Neural cell (in vitro differentiated cells): Measurements from ENCODE around the gene THAP4. TPM values are rescaled to one million over a fixed set of nuclear protein-coding genes. Genes with fewer than 3 reads are reported as not detected.

Source experiments
- H2AFZ ChIP-seq: fragments of 200-600, 300-800 bp; sonication (generic), shearing (Covaris generic); 2 replicates; pipeline ENCODE4 v1.6.0; 2014; ENCODE audit warnings: low read depth, mild to moderate bottlenecking, antibody characterized with exemption, low read length, moderate library complexity
- H3F3A ChIP-seq: fragments of 200-600 bp; shearing (Covaris generic); 2 replicates; pipeline ENCODE4 v1.6.1; 2016; ENCODE audit warnings: mild to moderate bottlenecking, moderate library complexity, mixed read lengths, antibody characterized with exemption, low read length; ENCODE audit not compliant: insufficient read depth, poor library complexity, severe bottlenecking
- H3K27ac ChIP-seq: fragments of 200-600, 300-800 bp; sonication (generic), shearing (Covaris generic); 2 replicates; pipeline ENCODE4 v1.5.1; 2014; ENCODE audit warnings: mild to moderate bottlenecking, low read length, moderate library complexity
- H3K27me3 ChIP-seq: fragments of 300-800, 200-600 bp; sonication (generic), shearing (Covaris generic); 2 replicates; pipeline ENCODE4 v1.6.0; 2014; ENCODE audit warnings: mild to moderate bottlenecking, low read depth, low read length, moderate library complexity; ENCODE audit not compliant: insufficient read depth
- H3K36me3 ChIP-seq: fragments of 300-800, 200-600 bp; sonication (generic), shearing (Covaris generic); 2 replicates; pipeline ENCODE4 v1.5.1; 2014; ENCODE audit warnings: mild to moderate bottlenecking, antibody characterized with exemption, low read length, moderate library complexity; ENCODE audit not compliant: insufficient read depth
- H3K4me2 ChIP-seq: fragments of 300-800, 200-600 bp; sonication (generic), shearing (Covaris generic); 2 replicates; pipeline ENCODE4 v1.6.0; 2014; ENCODE audit warnings: mild to moderate bottlenecking, low read length
- H3K4me3 ChIP-seq: fragments of 300-800, 200-600 bp; sonication (generic), shearing (Covaris generic); 2 replicates; pipeline ENCODE4 v1.5.1; 2014; ENCODE audit warnings: mild to moderate bottlenecking, low read length, moderate library complexity
- H3K79me2 ChIP-seq: fragments of 200-600 bp; shearing (Covaris generic); replicated peaks from 2 replicates; pipeline ENCODE4 v1.6.0; 2014; ENCODE audit warnings: mild to moderate bottlenecking, low read length, moderate library complexity; ENCODE audit not compliant: insufficient read depth
- H3K9ac ChIP-seq: fragments of 300-800, 200-600 bp; sonication (generic), shearing (Covaris generic); 2 replicates; pipeline ENCODE4 v1.6.1; 2016; ENCODE audit warnings: mild to moderate bottlenecking, low read length, mixed read lengths
- H3K9me2 ChIP-seq: fragments of 200-600 bp; shearing (Covaris generic); 2 replicates; pipeline ENCODE4 v1.6.1; 2016; ENCODE audit warnings: mild to moderate bottlenecking, low read length, mixed read lengths; ENCODE audit not compliant: insufficient read depth
- H3K9me3 ChIP-seq: fragments of 200-600, 300-800 bp; sonication (generic), shearing (Covaris generic); 2 replicates; pipeline ENCODE4 v1.6.1; 2016; ENCODE audit warnings: mild to moderate bottlenecking, mixed run types, low read length, moderate library complexity, mixed read lengths
- H4K20me1 ChIP-seq: fragments of 200-600 bp; shearing (Covaris generic); 2 replicates; pipeline ENCODE4 v1.6.1; 2016; ENCODE audit warnings: mild to moderate bottlenecking, mixed run types; ENCODE audit not compliant: insufficient read depth
- CTCF ChIP-seq: fragments of 450-650 bp; IDR thresholded peaks from 2 replicates; pipeline ENCODE4 v1.5.1; 2014; ENCODE audit warnings: antibody characterized with exemption, mild to moderate bottlenecking, moderate library complexity; ENCODE audit not compliant: poor library complexity, severe bottlenecking
- EP300 ChIP-seq: fragments of 450-650 bp; conservative IDR thresholded peaks from 2 replicates; pipeline ENCODE4 v1.6.1; 2014; ENCODE audit warnings: antibody characterized with exemption, mild to moderate bottlenecking, moderate library complexity; ENCODE audit not compliant: poor library complexity, severe bottlenecking
- EZH2 ChIP-seq: fragments of 200-600, 300-800 bp; shearing (Covaris generic), sonication (generic); IDR thresholded peaks from 2 replicates; pipeline ENCODE4 v1.6.1; 2014; ENCODE audit warnings: antibody characterized with exemption, low read length, borderline replicate concordance, mild to moderate bottlenecking; ENCODE audit not compliant: insufficient read depth, poor library complexity, severe bottlenecking
- MXI1 ChIP-seq: fragments of 450-650 bp; conservative IDR thresholded peaks from 2 replicates; pipeline ENCODE4 v1.6.1; 2014; ENCODE audit warnings: antibody characterized with exemption, mild to moderate bottlenecking; ENCODE audit not compliant: poor library complexity, severe bottlenecking
- POLR2AphosphoS5 ChIP-seq: IDR thresholded peaks from 2 replicates; pipeline ENCODE4 v1.6.1; 2012
- RAD21 ChIP-seq: fragments of 450-650 bp; conservative IDR thresholded peaks from 2 replicates; pipeline ENCODE4 v1.6.1; 2014; ENCODE audit warnings: antibody characterized with exemption, mild to moderate bottlenecking, moderate library complexity
- REST ChIP-seq: IDR thresholded peaks from 2 replicates; pipeline ENCODE4 v1.6.1; 2012; ENCODE audit warnings: borderline replicate concordance
- SMC3 ChIP-seq: fragments of 450-650 bp; conservative IDR thresholded peaks from 2 replicates; pipeline ENCODE4 v1.6.1; 2014; ENCODE audit warnings: antibody characterized with exemption, mild to moderate bottlenecking, moderate library complexity; ENCODE audit not compliant: poor library complexity
- TAF1 ChIP-seq: IDR thresholded peaks from 2 replicates; pipeline ENCODE4 v1.6.1; 2012; ENCODE audit warnings: low read depth
- polyA plus RNA-seq: library from polyadenylated mRNA; depleted of rRNA; stranded (reverse); fragments of >200 nt; gene quantifications from 2 replicates; pipeline ENCODE4 v1.2.3, GENCODE V29; 2014

THAP4 gene
- polyA plus RNA-seq, 1 donor from 2014 or later: 30.8 TPM

- TF ChIP-seq REST (no peak), POLR2AphosphoS5 (no peak), RAD21 (no peak), MXI1 (no peak)
These were observed 75.1 kb downstream of the THAP4 start (continued) for GRCh38 chr2:241561832-241562231.

GRCh38 chr2:241560883-241561474, 76.0 kb downstream of the THAP4 start:
- H3K27ac ChIP-seq: no peak overlapping the region
- no peak overlapping the region for H3K4me3 ChIP-seq
- H2AFZ ChIP-seq: no peak overlapping the region
- H4K20me1 ChIP-seq: no peaks in the 10 kb centered on the region
- H3K27me3 ChIP-seq: peaks cover 36% of the 10 kb centered on the region
- H3K36me3 ChIP-seq: no peaks in the 10 kb centered on the region
- no peak for TF ChIP-seq SMC3
- TF ChIP-seq CTCF: no peak
- no peak for TF ChIP-seq EZH2
- TF ChIP-seq EP300: no peak
- no peak for TF ChIP-seq MXI1
- no peak overlapping the region for H3K9ac ChIP-seq
- H3K9me2 ChIP-seq: no peaks in the 10 kb centered on the region
- H3K79me2 ChIP-seq: no peaks in the 10 kb centered on the region
- H3K4me2 ChIP-seq: no peak overlapping the region
- H3K9me3 ChIP-seq: peaks cover 12% of the 10 kb centered on the region
- no peaks in the 10 kb centered on the region for H3F3A ChIP-seq

GRCh38 chr2:241560162-241560882, 76.6 kb downstream of the THAP4 start:
- H3K9me3 ChIP-seq: peaks cover 15% of the 10 kb centered on the region
- TF ChIP-seq TAF1 (no peak), MXI1 (no peak)
- H3K79me2 ChIP-seq: no peaks in the 10 kb centered on the region
- H3K27ac ChIP-seq: no peak overlapping the region
- H3K9ac ChIP-seq: no peak overlapping the region
- no peak overlapping the region for H3K4me2 ChIP-seq
- H3K4me3 ChIP-seq: no peak overlapping the region
- no peak overlapping the region for H2AFZ ChIP-seq
- no peaks in the 10 kb centered on the region for H3F3A ChIP-seq
- no peaks in the 10 kb centered on the region for H4K20me1 ChIP-seq
- H3K36me3 ChIP-seq: no peaks in the 10 kb centered on the region
- no peaks in the 10 kb centered on the region for H3K9me2 ChIP-seq
- peaks cover 36% of the 10 kb centered on the region for H3K27me3 ChIP-seq
